K562 (cell line): ENCODE measurements around the gene TMEM131L. TPM values are rescaled to one million over a fixed set of nuclear protein-coding genes. Genes with fewer than 3 reads are reported as not detected.

Experiments
- ATAC-seq: fragments of 200-7000 bp; cut with Tn5 transposase; 3 replicates; pipeline ENCODE4 v1.9.1; 2020; ENCODE audit warnings: moderate library complexity
- BruUV-seq: library from RNA; stranded (reverse); fragments of 400-500 nt; replicated peaks from 2 replicates; lab custom pipeline; 2021; lab: Mats Ljungman, UMichigan
- CTCF ChIA-PET: fragments of 300-600 bp; formaldehyde crosslinking; extraction: SDS; loops from one replicate; lab custom pipeline; 2021; ENCODE audit warnings: low intra/inter-chr PET ratio; lab: Yijun Ruan, JAX
- POLR2A ChIA-PET: fragments of 300-600, 350-650 bp; sonication (Branson Sonifier 250); formaldehyde crosslinking; extraction: SDS; loops from one replicate; lab custom pipeline; 2021; ENCODE audit warnings: antibody characterized with exemption, inconsistent platforms; lab: Yijun Ruan, JAX
- DNase-seq, 4 experiments: peaks; one replicate each; pipeline versions ENCODE4 v3.0.0 to v3.0.0-alpha.2; 2011 to 2018; ENCODE audit warnings: low spot score in 3 of 4, mixed read lengths in 3 of 4; ENCODE audit errors: extremely low read depth in 1 of 4
- FAIRE-seq: peaks from 2 replicates; lab custom pipeline; 2011; peaks lifted over from hg19 to GRCh38; lab: Jason Lieb, UNC
- H2AFZ ChIP-seq: 2 replicates; pipeline ENCODE4 v1.6.0; 2011; ENCODE audit warnings: low read depth, low read length, control low read depth, inconsistent platforms
- H3K27ac ChIP-seq: fragments of 200-600 bp; 3 replicates; pipeline ENCODE4 v1.8.0; 2011; ENCODE audit warnings: low read depth, mild to moderate bottlenecking, control low read depth, inconsistent platforms, low read length, moderate library complexity, mixed read lengths; ENCODE audit errors: extremely low read depth
- H3K27me3 ChIP-seq, 2 experiments: fragments of 300-600 bp in 1 of 2; 2 replicates in 1 of 2; 3 replicates in 1 of 2; pipeline versions ENCODE4 v1.6.0 to v1.8.0; 2011; ENCODE audit warnings: inconsistent platforms in 2 of 2, low read length in 2 of 2, mild to moderate bottlenecking in 1 of 2, mixed read lengths in 1 of 2, moderate library complexity in 1 of 2; ENCODE audit not compliant: control insufficient read depth in 2 of 2, insufficient read depth in 2 of 2
- H3K36me3 ChIP-seq: fragments of 300-600 bp; 3 replicates; pipeline ENCODE4 v1.8.0; 2011; ENCODE audit warnings: mild to moderate bottlenecking, low read length, inconsistent platforms; ENCODE audit not compliant: control insufficient read depth, insufficient read depth
- H3K4me1 ChIP-seq, 2 experiments: fragments of 200-600 bp in 1 of 2; replicated peaks in 1 of 2; 2 replicates in 1 of 2; 3 replicates in 1 of 2; pipeline versions ENCODE4 v1.5.1 to v1.8.0; 2011; ENCODE audit warnings: inconsistent platforms in 2 of 2, low read length in 2 of 2, mild to moderate bottlenecking in 1 of 2, mixed read lengths in 1 of 2, moderate library complexity in 1 of 2; ENCODE audit not compliant: control insufficient read depth in 2 of 2, insufficient read depth in 2 of 2
- H3K4me2 ChIP-seq: 2 replicates; pipeline ENCODE4 v1.6.1; 2011; ENCODE audit warnings: low read length, control low read depth, inconsistent platforms, mixed read lengths; ENCODE audit not compliant: insufficient read depth
- H3K4me3 ChIP-seq: fragments of 200-600 bp; sonication (generic), shearing (Covaris generic); 2 replicates; pipeline ENCODE4 v1.5.1; 2016; ENCODE audit warnings: control low read depth, inconsistent platforms
- H3K79me2 ChIP-seq: fragments of 200-600 bp; 3 replicates; pipeline ENCODE4 v1.8.0; 2011; ENCODE audit warnings: low read length, inconsistent platforms; ENCODE audit not compliant: control insufficient read depth, insufficient read depth
- H3K9ac ChIP-seq, 2 experiments: 2 replicates each; pipeline versions ENCODE4 v1.6.0 to v1.6.1; 2011; ENCODE audit warnings: low read depth in 2 of 2, low read length in 2 of 2, control low read depth in 1 of 2, inconsistent platforms in 1 of 2, mild to moderate bottlenecking in 1 of 2, mixed read lengths in 1 of 2; ENCODE audit not compliant: insufficient read depth in 1 of 2
- H3K9me1 ChIP-seq: one replicate; pipeline ENCODE4 v1.6.0; 2011; ENCODE audit warnings: inconsistent platforms, mild to moderate bottlenecking, low read length, moderate library complexity; ENCODE audit not compliant: control insufficient read depth, insufficient read depth
- H3K9me3 ChIP-seq: replicated peaks from 2 replicates; pipeline ENCODE4 v1.5.1; 2011; ENCODE audit warnings: low read depth, low read length, inconsistent platforms; ENCODE audit not compliant: control insufficient read depth, insufficient read depth
- H4K20me1 ChIP-seq: replicated peaks from 2 replicates; pipeline ENCODE4 v1.6.1; 2011; ENCODE audit warnings: low read length, inconsistent platforms, mixed read lengths; ENCODE audit not compliant: control insufficient read depth, insufficient read depth
- CBFB ChIP-seq: sonication (generic); formaldehyde crosslinking; IDR thresholded peaks from 2 replicates; pipeline ENCODE4 v1.4.0; 2020; ENCODE audit warnings: mild to moderate bottlenecking, missing genetic modification reagents
- DEAF1 ChIP-seq: fragments of 450-650 bp; formaldehyde crosslinking; IDR thresholded peaks from 2 replicates; pipeline ENCODE4 v1.4.0; 2020; ENCODE audit warnings: mild to moderate bottlenecking, moderate library complexity
- HDAC2 ChIP-seq: fragments of 450-650 bp; IDR thresholded peaks from 2 replicates; pipeline ENCODE4 v1.6.1; 2016; ENCODE audit warnings: mild to moderate bottlenecking
- MEF2D ChIP-seq: conservative IDR thresholded peaks from 2 replicates; pipeline ENCODE4 v1.6.1; 2016; ENCODE audit warnings: low read depth, missing genetic modification characterization, missing compliant biosample characterization
- MTA3 ChIP-seq: fragments of 450-650 bp; formaldehyde crosslinking; IDR thresholded peaks from 2 replicates; pipeline ENCODE4 v1.6.1; 2017; ENCODE audit warnings: mild to moderate bottlenecking, borderline replicate concordance
- RAD51 ChIP-seq: fragments of 450-650 bp; IDR thresholded peaks from 2 replicates; pipeline ENCODE4 v1.7.1; 2016; ENCODE audit warnings: low read depth, mild to moderate bottlenecking, borderline replicate concordance
- RFX7 ChIP-seq: fragments of 250-450 bp; sonication (Bioruptor Pico); IDR thresholded peaks from 2 replicates; pipeline ENCODE4 v1.5.1; 2021; ENCODE audit warnings: mild to moderate bottlenecking
- SMARCA4 ChIP-seq: fragments of 450-650 bp; IDR thresholded peaks from 2 replicates; pipeline ENCODE4 v1.6.1; 2016
- SNRNP70 ChIP-seq: fragments of 200-400 bp; formaldehyde crosslinking; optimal IDR thresholded peaks from 2 replicates; pipeline ENCODE3; 2017; ENCODE audit warnings: low read depth, low read length
- ZMIZ1 ChIP-seq, 2 experiments: fragments of 150-350 bp in 1 of 2; IDR thresholded peaks; 2 replicates each; pipeline ENCODE4 v1.6.1; 2012 to 2016; ENCODE audit warnings: low read depth in 2 of 2, low read length in 2 of 2, mild to moderate bottlenecking in 1 of 2, moderate library complexity in 1 of 2
- ZNF12 ChIP-seq: sonication (generic); formaldehyde crosslinking; IDR thresholded peaks from 2 replicates; pipeline ENCODE4 v1.4.0; 2020; ENCODE audit warnings: mild to moderate bottlenecking, missing genetic modification reagents
- ZNF134 ChIP-seq: fragments of 250-450 bp; sonication (Bioruptor Pico); conservative IDR thresholded peaks from 2 replicates; pipeline ENCODE4 v1.4.0; 2020
- ZNF253 ChIP-seq: fragments of 250-450 bp; sonication (Bioruptor Pico); conservative IDR thresholded peaks from 2 replicates; pipeline ENCODE4 v1.6.1; 2021; ENCODE audit warnings: mild to moderate bottlenecking
- WGBS: fragments of 100-300 bp; shearing (Covaris generic); methylation state at CpG from one replicate; pipeline ENCODE4 v1.1.6; 2016; ENCODE audit warnings: low coverage, mixed read lengths; ENCODE audit not compliant: insufficient coverage; ENCODE audit errors: missing lambda C conversion rate; 5-methylcytosine and 5-hydroxymethylcytosine counted together
- in situ Hi-C: fragments of 300-500 bp; cut with MboI; formaldehyde crosslinking; loops from 4 replicates; pipeline ENCODE4 v1.15.0; 2018; ENCODE audit warnings: inconsistent platforms, mixed read lengths
- intact Hi-C: fragments of 100-400 bp; cut with micrococcal nuclease; formaldehyde crosslinking; loops from 2 replicates; pipeline ENCODE4 v1.14.2; 2022
- polyA plus RNA-seq, 8 experiments: library from polyadenylated mRNA; depleted of rRNA in 4 of 8; stranded (reverse) in 5 of 8; unstranded in 3 of 8; fragments of >200 nt; fragmentation: Nextera tagmentation in 2 of 8; fragmentation: Illumina TruSeq in 1 of 8; extraction: Ambion mirVana in 2 of 8; extraction: Trizol in 1 of 8; gene quantifications; 2 replicates each; pipeline versions ENCODE4 v1.2.1 to v1.2.3, GENCODE V29; 2011 to 2014; ENCODE audit warnings: inconsistent platforms in 1 of 8, missing spikeins in 1 of 8
- total RNA-seq, 7 experiments: library from RNA; depleted of rRNA in 6 of 7; stranded (reverse); fragments of >200 nt in 6 of 7; fragmentation: Illumina TruSeq in 2 of 7; extraction: Trizol in 2 of 7; gene quantifications; 2 replicates each; pipeline versions ENCODE4 v1.2.1 to v1.2.3, GENCODE V29; 2011 to 2021; ENCODE audit warnings: low replicate concordance in 1 of 7
- TF ChIP-seq, protein P1 (sequence below): fragments of 450-650 bp; formaldehyde crosslinking; IDR thresholded peaks from 2 replicates; pipeline ENCODE4 v1.4.0; 2022; ENCODE audit warnings: missing genetic modification characterization
- TF ChIP-seq, protein P2 (sequence below): conservative IDR thresholded peaks from 2 replicates; pipeline ENCODE4 v1.6.1; 2011; ENCODE audit warnings: low read depth, mild to moderate bottlenecking, low read length; ENCODE audit not compliant: control insufficient read depth

Gene TMEM131L
- total and polyA plus RNA-seq, 9 of the 15 experiments (the other 6 are each of a cell fraction or from before 2014, with no cell fraction given): 1.2 to 20.8 (median 12.9) TPM

GRCh38 chr4:153585026-153585425 lies 118.9 kb downstream of the TMEM131L start:
- no peak for ATAC-seq
- H2AFZ ChIP-seq: no peak overlapping the region
- no peaks in the 10 kb centered on the region for H4K20me1 ChIP-seq
- POLR2A ChIA-PET: interaction anchor here (1.7 kb wide), 1 partner anchor 8 kb away, joined by 10 read pairs; no protein-coding TSS in a partner anchor
- no peak overlapping the region for H3K4me3 ChIP-seq
- no peak for DNase-seq
- no peak overlapping the region for H3K4me2 ChIP-seq
- H3K9me1 ChIP-seq: no peaks in the 10 kb centered on the region
- H3K27me3 ChIP-seq: no peaks in the 10 kb centered on the region
- H3K9ac ChIP-seq: 0 out of 4 replicates have a peak overlapping the region, but pooled peaks of 1 of the 2 experiments have one; percentile 36
- H3K36me3 ChIP-seq: peaks cover 67% of the 10 kb centered on the region
- H3K27ac ChIP-seq: no peak overlapping the region
- BruUV-seq: no TSS peak
- FAIRE-seq: no peak
- intact Hi-C loops: no loop called here
- H3K4me1 ChIP-seq: no peaks in the 10 kb centered on the region
- 87% methylated on average over 7 of the region's 7 CpGs for WGBS
- CTCF ChIA-PET: no interaction called here
- no peaks in the 10 kb centered on the region for H3K79me2 ChIP-seq
- H3K9me3 ChIP-seq: no peaks in the 10 kb centered on the region
- in situ Hi-C loops: no loop called here
- TF ChIP-seq ZNF12 (CRISPR knock-in tag): no peak
- TF ChIP-seq, protein P1, sequence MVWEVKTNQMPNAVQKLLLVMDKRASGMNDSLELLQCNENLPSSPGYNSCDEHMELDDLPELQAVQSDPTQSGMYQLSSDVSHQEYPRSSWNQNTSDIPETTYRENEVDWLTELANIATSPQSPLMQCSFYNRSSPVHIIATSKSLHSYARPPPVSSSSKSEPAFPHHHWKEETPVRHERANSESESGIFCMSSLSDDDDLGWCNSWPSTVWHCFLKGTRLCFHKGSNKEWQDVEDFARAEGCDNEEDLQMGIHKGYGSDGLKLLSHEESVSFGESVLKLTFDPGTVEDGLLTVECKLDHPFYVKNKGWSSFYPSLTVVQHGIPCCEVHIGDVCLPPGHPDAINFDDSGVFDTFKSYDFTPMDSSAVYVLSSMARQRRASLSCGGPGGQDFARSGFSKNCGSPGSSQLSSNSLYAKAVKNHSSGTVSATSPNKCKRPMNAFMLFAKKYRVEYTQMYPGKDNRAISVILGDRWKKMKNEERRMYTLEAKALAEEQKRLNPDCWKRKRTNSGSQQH: no peak
- no peak for TF ChIP-seq DEAF1
- no peak for TF ChIP-seq SNRNP70
- TF ChIP-seq RFX7: no peak
- TF ChIP-seq ZNF134 (CRISPR knock-in tag): no peak
- no peak for TF ChIP-seq HDAC2
- TF ChIP-seq SMARCA4: no peak
- TF ChIP-seq ZMIZ1 (IDR thresholded peaks at IDR 0.05; ENCODE audit: low read depth in 2 of 2, low read length in 2 of 2): no peak
- TF ChIP-seq, protein P2, sequence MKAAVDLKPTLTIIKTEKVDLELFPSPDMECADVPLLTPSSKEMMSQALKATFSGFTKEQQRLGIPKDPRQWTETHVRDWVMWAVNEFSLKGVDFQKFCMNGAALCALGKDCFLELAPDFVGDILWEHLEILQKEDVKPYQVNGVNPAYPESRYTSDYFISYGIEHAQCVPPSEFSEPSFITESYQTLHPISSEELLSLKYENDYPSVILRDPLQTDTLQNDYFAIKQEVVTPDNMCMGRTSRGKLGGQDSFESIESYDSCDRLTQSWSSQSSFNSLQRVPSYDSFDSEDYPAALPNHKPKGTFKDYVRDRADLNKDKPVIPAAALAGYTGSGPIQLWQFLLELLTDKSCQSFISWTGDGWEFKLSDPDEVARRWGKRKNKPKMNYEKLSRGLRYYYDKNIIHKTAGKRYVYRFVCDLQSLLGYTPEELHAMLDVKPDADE: no peak
- no peak for TF ChIP-seq MEF2D
- TF ChIP-seq ZNF253 (CRISPR knock-in tag): no peak
- TF ChIP-seq MTA3: no peak
- TF ChIP-seq CBFB: no peak
- no peak for TF ChIP-seq RAD51
